AG04450 (cell line): ENCODE measurements around the gene OGN. TPM values are rescaled to one million over a fixed set of nuclear protein-coding genes. Genes with fewer than 3 reads are reported as not detected.

Experiments
- CTCF ChIA-PET: fragments of 300-600, 350-600 bp; formaldehyde crosslinking; extraction: SDS; loops from one replicate; lab custom pipeline; 2022; ENCODE audit warnings: antibody characterized with exemption, inconsistent platforms; lab: Charles Lee
- POLR2A ChIA-PET: fragments of 350-600 bp; formaldehyde crosslinking; extraction: SDS; loops from one replicate; lab custom pipeline; 2021; ENCODE audit warnings: antibody characterized with exemption, inconsistent platforms; lab: Yijun Ruan, JAX
- DNase-seq: peaks from one replicate; pipeline ENCODE4 v3.0.0-alpha.2; 2011; ENCODE audit warnings: low read depth, low spot score
- H3K27ac ChIP-seq: one replicate; pipeline ENCODE4 v1.5.1; 2012; ENCODE audit warnings: low read depth, low read length, control low read depth
- H3K27me3 ChIP-seq: one replicate; pipeline ENCODE4 v1.6.0; 2012; ENCODE audit warnings: low read length; ENCODE audit not compliant: control insufficient read depth, insufficient read depth
- H3K4me3 ChIP-seq: 2 replicates; pipeline ENCODE4 v1.5.1; 2011; ENCODE audit warnings: mild to moderate bottlenecking, low read depth, low read length, control low read depth
- H3K9me3 ChIP-seq: 2 replicates; pipeline ENCODE4 v1.5.1; 2012; ENCODE audit warnings: low read length; ENCODE audit not compliant: control insufficient read depth, insufficient read depth
- CTCF ChIP-seq: IDR thresholded peaks from 2 replicates; pipeline ENCODE4 v1.5.1; 2011; ENCODE audit warnings: low read depth, low read length, control low read depth, inconsistent platforms
- polyA plus RNA-seq: library from polyadenylated mRNA; depleted of rRNA; stranded (reverse); fragments of >200 nt; gene quantifications from 2 replicates; pipeline ENCODE4 v1.2.3, GENCODE V29; 2011

OGN gene
- polyA plus RNA-seq, 1 experiment: 1.3 TPM

GRCh38 chr9:92406477-92406876 is 2.1 kb upstream of the OGN start:
- POLR2A ChIA-PET: no interaction called here
- no peak for DNase-seq

GRCh38 chr9:92405818-92406217 is 1.4 kb upstream of the OGN start:
- Histone ChIP-seq H3K4me3 (no peak overlapping the region), H3K27me3 (no peaks in the 10 kb centered on the region), H3K27ac (no peak overlapping the region), H3K9me3 (no peaks in the 10 kb centered on the region)
- ChIA-PET CTCF (no interaction called here), POLR2A (no interaction called here)
- DNase-seq: no peak
- TF ChIP-seq CTCF: no peak

More at GRCh38 chr9:92406477-92406876, 2.1 kb upstream of the OGN start:
- H3K4me3 ChIP-seq: no peak overlapping the region
- H3K27ac ChIP-seq: no peak overlapping the region
- no peaks in the 10 kb centered on the region for H3K9me3 ChIP-seq
- no peaks in the 10 kb centered on the region for H3K27me3 ChIP-seq
- CTCF ChIA-PET: no interaction called here
- no peak for TF ChIP-seq CTCF

- Histone ChIP-seq H3K4me3 (no peak overlapping the region), H3K27ac (no peak overlapping the region), H3K27me3 (no peaks in the 10 kb centered on the region), H3K9me3 (no peaks in the 10 kb centered on the region)
- CTCF ChIA-PET: no interaction called here
- TF ChIP-seq CTCF: no peak
- DNase-seq: no peak
- POLR2A ChIA-PET: no interaction called here
These were observed 1.3 kb downstream of the OGN start for GRCh38 chr9:92402826-92403745.

GRCh38 chr9:92402360-92402759 is 2.0 kb downstream of the OGN start:
- H3K27ac ChIP-seq: no peak overlapping the region
- no peak for TF ChIP-seq CTCF
- H3K4me3 ChIP-seq: no peak overlapping the region
- ChIA-PET CTCF (no interaction called here), POLR2A (no interaction called here)
- no peaks in the 10 kb centered on the region for H3K27me3 ChIP-seq
- DNase-seq: no peak
- no peaks in the 10 kb centered on the region for H3K9me3 ChIP-seq

GRCh38 chr9:92397853-92398252 is 6.5 kb downstream of the OGN start:
- no peaks in the 10 kb centered on the region for H3K27me3 ChIP-seq
- no peak overlapping the region for H3K27ac ChIP-seq
- ChIA-PET POLR2A (no interaction called here), CTCF (no interaction called here)
- no peaks in the 10 kb centered on the region for H3K9me3 ChIP-seq
- TF ChIP-seq CTCF: no peak
- no peak for DNase-seq
- no peak overlapping the region for H3K4me3 ChIP-seq
